Endothelial cell (in vitro differentiated cells): ENCODE results near the gene RIN1. TPM values are rescaled to one million over a fixed set of nuclear protein-coding genes. Genes with fewer than 3 reads are reported as not detected.
"Not testable (repeated sequence)": the region's sequence is repeated elsewhere in the genome, so short reads cannot be mapped to it uniquely, and the experiment has no call there.

Experiments used
- DNase-seq: peaks from one replicate; pipeline ENCODE4 v3.0.0; 2021; ENCODE audit warnings: low spot score
- H3K27ac Mint-ChIP-seq: one replicate; pipeline ENCODE4 v1.8.0; 2021; ENCODE audit warnings: mixed read lengths, inconsistent platforms; ENCODE audit not compliant: unreplicated experiment
- H3K27me3 Mint-ChIP-seq: one replicate; pipeline ENCODE4 v1.8.0; 2021; ENCODE audit warnings: mild to moderate bottlenecking, moderate library complexity, mixed read lengths, inconsistent platforms; ENCODE audit not compliant: unreplicated experiment
- H3K36me3 Mint-ChIP-seq: one replicate; pipeline ENCODE4 v1.8.0; 2021; ENCODE audit warnings: mild to moderate bottlenecking, low read depth, mixed read lengths, inconsistent platforms; ENCODE audit not compliant: unreplicated experiment
- H3K4me1 Mint-ChIP-seq: one replicate; pipeline ENCODE4 v1.8.0; 2021; ENCODE audit warnings: mild to moderate bottlenecking, mixed read lengths, inconsistent platforms; ENCODE audit not compliant: unreplicated experiment
- H3K4me3 Mint-ChIP-seq: one replicate; pipeline ENCODE4 v1.8.0; 2021; ENCODE audit warnings: mild to moderate bottlenecking, mixed read lengths, inconsistent platforms; ENCODE audit not compliant: unreplicated experiment
- H3K9me3 Mint-ChIP-seq: one replicate; pipeline ENCODE4 v1.8.0; 2021; ENCODE audit warnings: mixed read lengths, inconsistent platforms; ENCODE audit not compliant: unreplicated experiment
- CTCF ChIP-seq: fragments of 200-600 bp; sonication (generic); IDR thresholded peaks from one replicate; pipeline ENCODE4 v1.5.0; 2021; ENCODE audit warnings: antibody characterized with exemption; ENCODE audit not compliant: unreplicated experiment
- total RNA-seq: library from RNA; stranded (reverse); fragmentation: NEBNext Ultra II Directional; extraction: Animal tissue kit (Norgen Biotek cat#: 25700); gene quantifications from one replicate; pipeline ENCODE4 v1.2.1, GENCODE V29; 2021; ENCODE audit not compliant: unreplicated experiment

RIN1 gene
- total RNA-seq, 1 donor from 2014 or later = 4.8 TPM

GRCh38 chr11:66325263-66325671 lies 11.0 kb downstream of the RIN1 start:
- no peak for TF ChIP-seq CTCF
- no peak for DNase-seq
- peaks cover 22% of the 10 kb centered on the region for H3K4me1 Mint-ChIP-seq
- no peak overlapping the region for H3K27ac Mint-ChIP-seq
- H3K4me3 Mint-ChIP-seq = no peak overlapping the region
- peaks cover 16% of the 10 kb centered on the region for H3K27me3 Mint-ChIP-seq
- H3K36me3 Mint-ChIP-seq = peaks cover 8% of the 10 kb centered on the region
- H3K9me3 Mint-ChIP-seq = no peaks in the 10 kb centered on the region

GRCh38 chr11:66324664-66325063 lies 11.6 kb downstream of the RIN1 start:
- Mint-ChIP-seq H3K4me3 (no peak overlapping the region), H3K27me3 (peaks cover 16% of the 10 kb centered on the region), H3K4me1 (peaks cover 22% of the 10 kb centered on the region), H3K9me3 (no peaks in the 10 kb centered on the region), H3K36me3 (peaks cover 8% of the 10 kb centered on the region), H3K27ac (no peak overlapping the region)
- TF ChIP-seq CTCF = no peak
- DNase-seq = no peak

- Mint-ChIP-seq H3K9me3 (no peaks in the 10 kb centered on the region), H3K4me1 (peaks cover 23% of the 10 kb centered on the region), H3K4me3 (peak overlapping the region; percentile 65), H3K27ac (peak overlapping the region; percentile 70), H3K36me3 (peaks cover 7% of the 10 kb centered on the region), H3K27me3 (peaks cover 15% of the 10 kb centered on the region)
- TF ChIP-seq CTCF = no peak
- no peak for DNase-seq
Observed at GRCh38 chr11:66323684-66324083, 12.6 kb downstream of the RIN1 start.

- Mint-ChIP-seq H3K4me1 (peaks cover 20% of the 10 kb centered on the region), H3K4me3 (no peak overlapping the region), H3K36me3 (peaks cover 5% of the 10 kb centered on the region), H3K27ac (peak overlapping the region; percentile 70), H3K27me3 (peaks cover 12% of the 10 kb centered on the region), H3K9me3 (no peaks in the 10 kb centered on the region)
- no peak for DNase-seq
- no peak for TF ChIP-seq CTCF
Observed at GRCh38 chr11:66322732-66323427, 13.4 kb downstream of the RIN1 start.

GRCh38 chr11:66321606-66322005 lies 14.6 kb downstream of the RIN1 start:
- TF ChIP-seq CTCF = no peak
- no peak for DNase-seq
- Mint-ChIP-seq H3K27ac (no peak overlapping the region), H3K27me3 (peaks cover 13% of the 10 kb centered on the region), H3K9me3 (no peaks in the 10 kb centered on the region), H3K4me3 (no peak overlapping the region), H3K36me3 (no peaks in the 10 kb centered on the region), H3K4me1 (peaks cover 16% of the 10 kb centered on the region)

GRCh38 chr11:66320748-66321147 lies 15.5 kb downstream of the RIN1 start:
- H3K9me3 Mint-ChIP-seq, H3K4me3 Mint-ChIP-seq, DNase-seq, H3K27ac Mint-ChIP-seq, H3K36me3 Mint-ChIP-seq: not testable (repeated sequence)
- Mint-ChIP-seq H3K4me1 (peaks cover 12% of the 10 kb centered on the region), H3K27me3 (peaks cover 13% of the 10 kb centered on the region)

- Mint-ChIP-seq H3K4me1 (peaks cover 12% of the 10 kb centered on the region), H3K27me3 (peaks cover 16% of the 10 kb centered on the region)
- not testable (repeated sequence) for H3K27ac Mint-ChIP-seq, H3K9me3 Mint-ChIP-seq, H3K36me3 Mint-ChIP-seq, H3K4me3 Mint-ChIP-seq, DNase-seq
Observed at GRCh38 chr11:66320289-66320688, 15.9 kb downstream of the RIN1 start.
